DMS79 (cell line): ENCODE data around the gene CHP2.
"Not testable (repeated sequence)": the region's sequence is repeated elsewhere in the genome, so short reads cannot be mapped to it uniquely, and the experiment has no call there.

Experiments used
- DNase-seq: peaks from one replicate; lab custom pipeline; 2025; lab: John Stamatoyannopoulos, UW

Gene CHP2

GRCh38 chr16:23754594-23755483 lies at the start of gene CHP2:
TSS of gene CHP2 (plus strand) at chr16:23755026. CDS start at chr16:23755050, 24 bp downstream.
- no peak for DNase-seq

GRCh38 chr16:23705517-23705902 lies 49.3 kb upstream of the CHP2 start:
- no peak for DNase-seq

- DNase-seq: no peak
Observed at GRCh38 chr16:23706439-23706838, 48.4 kb upstream of the CHP2 start.

GRCh38 chr16:23709536-23709935 lies 45.3 kb upstream of the CHP2 start:
- DNase-seq: no peak

GRCh38 chr16:23710008-23710407 lies 44.8 kb upstream of the CHP2 start:
- no peak for DNase-seq

GRCh38 chr16:23710504-23710903 lies 44.3 kb upstream of the CHP2 start:
- DNase-seq: no peak

GRCh38 chr16:23711785-23712184 lies 43.0 kb upstream of the CHP2 start:
- no peak for DNase-seq

- no peak for DNase-seq
Observed at GRCh38 chr16:23712976-23713375, 41.9 kb upstream of the CHP2 start, which contains the start of gene ERN2. TSS of gene ERN2 (minus strand) at chr16:23713222. CDS start at chr16:23713187, 35 bp downstream.

- DNase-seq: no peak
Observed at GRCh38 chr16:23716484-23716883, 38.3 kb upstream of the CHP2 start.

- not testable (repeated sequence) for DNase-seq
Observed at GRCh38 chr16:23722613-23723240, 32.1 kb upstream of the CHP2 start.

GRCh38 chr16:23724096-23724784 lies 30.6 kb upstream of the CHP2 start:
- DNase-seq: no peak

GRCh38 chr16:23724785-23725131 lies 30.1 kb upstream of the CHP2 start:
- no peak for DNase-seq

GRCh38 chr16:23726710-23727109 lies 28.1 kb upstream of the CHP2 start:
- no peak for DNase-seq

- DNase-seq: no peak
Observed at GRCh38 chr16:23728112-23728477, 26.7 kb upstream of the CHP2 start.

GRCh38 chr16:23729503-23730424 lies 25.1 kb upstream of the CHP2 start:
- DNase-seq: no peak

GRCh38 chr16:23734176-23734893 lies 20.5 kb upstream of the CHP2 start:
- DNase-seq: no peak

- DNase-seq: not testable (repeated sequence)
Observed at GRCh38 chr16:23737423-23738028, 17.3 kb upstream of the CHP2 start.

GRCh38 chr16:23739516-23739915 lies 15.3 kb upstream of the CHP2 start:
- DNase-seq: no peak

- DNase-seq: no peak
Observed at GRCh38 chr16:23741675-23742303, 13.0 kb upstream of the CHP2 start.

GRCh38 chr16:23742766-23743165 lies 12.1 kb upstream of the CHP2 start:
- DNase-seq: no peak
